Omental fat pad (tissue), 4 donors: ENCODE measurements around the gene TSPOAP1. TPM values are rescaled to one million over a fixed set of nuclear protein-coding genes. Genes with fewer than 3 reads are reported as not detected.
"Not testable (repeated sequence)": the region's sequence is repeated elsewhere in the genome, so short reads cannot be mapped to it uniquely, and the experiment has no call there.

Experiments used
- ATAC-seq: fragments of 150-250 bp; one replicate; pipeline ENCODE4 v1.9.1; 2016; ENCODE audit warnings: mild to moderate bottlenecking, moderate library complexity; ENCODE audit not compliant: low FRiP score
- DNase-seq: peaks from one replicate; pipeline ENCODE4 v3.0.0-alpha.2; 2019; ENCODE audit warnings: low spot score
- total RNA-seq, 4 donors: library from RNA; depleted of rRNA; stranded (reverse); fragments of >200 nt; gene quantifications; one replicate each; pipeline ENCODE4 v1.1.0, GENCODE V29; 2016
- TF ChIP-seq, protein P1 (sequence below), 3 donors: fragments of 450-650 bp; IDR thresholded peaks; one replicate each; pipeline ENCODE4 v1.5.1; 2016 to 2017; ENCODE audit warnings: antibody characterized with exemption in 3 of 3, mild to moderate bottlenecking in 3 of 3, moderate library complexity in 2 of 3

The TSPOAP1 gene
- total RNA-seq, 4 donors from 2014 or later = 1.9 to 13.6 (median 5.4) TPM

DNA sequence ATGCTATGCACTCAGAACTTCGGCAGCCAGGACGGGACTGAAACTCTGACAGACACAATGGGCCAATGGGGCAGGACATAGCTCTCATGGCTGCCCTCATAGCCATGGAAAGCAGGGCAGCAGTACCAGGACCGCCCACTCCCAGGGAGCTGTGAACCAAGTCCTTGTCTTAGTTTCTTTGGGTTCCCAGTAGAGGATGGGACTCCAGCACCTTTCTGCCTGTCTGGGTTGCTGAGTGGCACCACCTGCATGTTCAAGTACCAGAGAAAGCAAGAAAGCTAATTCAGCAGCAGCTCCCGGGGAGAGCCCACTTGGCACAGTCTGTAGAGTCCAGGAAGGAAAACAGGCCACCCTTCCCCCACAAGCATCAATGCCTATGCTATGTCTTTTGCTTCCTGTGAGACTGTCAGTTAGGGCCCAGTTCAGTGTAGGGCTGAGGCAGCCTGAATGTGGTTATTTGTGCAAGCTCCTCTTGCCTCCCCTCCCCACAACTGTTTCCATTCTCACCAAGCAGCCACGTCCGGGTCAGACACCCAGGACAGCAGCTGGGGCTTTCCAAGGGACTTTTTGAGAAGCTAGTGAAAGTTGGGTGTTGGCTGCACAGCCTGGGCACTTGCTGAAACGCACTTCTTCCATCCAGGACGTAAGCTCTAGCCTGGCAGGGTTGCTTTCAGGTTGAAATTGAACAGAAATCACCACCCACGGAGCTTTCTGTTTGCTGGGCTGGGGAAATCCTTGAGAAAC is 15.6 kb upstream of the TSPOAP1 start:
- no peak for DNase-seq
- TF ChIP-seq, protein P1, sequence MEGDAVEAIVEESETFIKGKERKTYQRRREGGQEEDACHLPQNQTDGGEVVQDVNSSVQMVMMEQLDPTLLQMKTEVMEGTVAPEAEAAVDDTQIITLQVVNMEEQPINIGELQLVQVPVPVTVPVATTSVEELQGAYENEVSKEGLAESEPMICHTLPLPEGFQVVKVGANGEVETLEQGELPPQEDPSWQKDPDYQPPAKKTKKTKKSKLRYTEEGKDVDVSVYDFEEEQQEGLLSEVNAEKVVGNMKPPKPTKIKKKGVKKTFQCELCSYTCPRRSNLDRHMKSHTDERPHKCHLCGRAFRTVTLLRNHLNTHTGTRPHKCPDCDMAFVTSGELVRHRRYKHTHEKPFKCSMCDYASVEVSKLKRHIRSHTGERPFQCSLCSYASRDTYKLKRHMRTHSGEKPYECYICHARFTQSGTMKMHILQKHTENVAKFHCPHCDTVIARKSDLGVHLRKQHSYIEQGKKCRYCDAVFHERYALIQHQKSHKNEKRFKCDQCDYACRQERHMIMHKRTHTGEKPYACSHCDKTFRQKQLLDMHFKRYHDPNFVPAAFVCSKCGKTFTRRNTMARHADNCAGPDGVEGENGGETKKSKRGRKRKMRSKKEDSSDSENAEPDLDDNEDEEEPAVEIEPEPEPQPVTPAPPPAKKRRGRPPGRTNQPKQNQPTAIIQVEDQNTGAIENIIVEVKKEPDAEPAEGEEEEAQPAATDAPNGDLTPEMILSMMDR (IDR thresholded peaks at IDR 0.05) = no peak
- ATAC-seq = no peak

DNA sequence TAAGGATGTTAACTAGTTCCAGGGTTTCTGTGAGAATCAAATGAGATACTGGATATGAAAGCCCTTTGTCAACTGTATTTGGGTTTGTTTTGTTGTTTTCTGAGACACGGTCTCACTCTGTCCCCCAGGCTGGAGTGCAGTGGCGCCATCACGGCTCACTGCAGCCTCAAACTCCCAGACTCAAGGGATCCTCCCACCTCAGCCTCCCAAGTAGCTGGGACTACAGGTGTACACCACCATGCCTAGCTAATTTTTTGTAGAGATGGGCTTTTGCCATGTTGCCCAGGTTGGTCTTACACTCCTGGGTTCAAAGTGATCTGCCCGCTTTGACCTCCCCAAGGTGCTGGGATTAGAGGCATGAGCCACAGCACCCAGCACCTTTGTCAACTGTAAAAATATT is 14.5 kb upstream of the TSPOAP1 start:
- DNase-seq = no peak
- ATAC-seq = no peak
- TF ChIP-seq, protein P1 (IDR thresholded peaks at IDR 0.05) = no peak

DNA sequence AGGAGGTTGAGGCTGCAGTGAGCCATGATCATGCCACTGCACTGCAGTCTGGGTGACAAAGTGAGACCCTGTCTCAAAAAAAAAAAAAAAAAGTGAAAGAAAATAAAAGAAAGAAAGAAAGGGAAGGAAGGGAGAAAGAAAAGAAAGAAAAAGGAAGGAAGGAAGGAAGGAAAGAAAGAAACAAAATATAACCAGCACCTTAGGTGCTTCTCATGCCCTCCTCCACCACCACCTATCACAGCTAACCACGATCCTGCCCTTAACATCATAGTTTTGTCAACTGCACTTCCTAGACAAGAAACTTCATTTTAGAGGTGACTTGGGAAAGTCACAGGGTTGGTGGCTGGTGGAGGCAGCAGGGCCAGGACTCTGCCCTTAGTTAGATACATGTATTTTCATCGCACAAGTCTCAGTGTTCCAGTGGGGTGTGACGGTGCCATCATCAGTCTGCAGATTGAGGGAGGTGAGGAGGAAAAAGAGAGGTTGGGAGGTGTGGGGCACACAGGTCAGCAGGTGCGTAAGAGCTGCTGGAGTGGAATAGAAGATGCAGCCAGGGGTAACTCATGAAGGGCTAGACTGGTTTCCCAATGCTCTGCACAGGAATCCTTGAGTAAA is 13.4 kb upstream of the TSPOAP1 start:
- no peak for DNase-seq
- TF ChIP-seq, protein P1 (IDR thresholded peaks at IDR 0.05) = no peak
- no peak for ATAC-seq

GRCh38 chr17:58341136-58341860 is 12.7 kb upstream of the TSPOAP1 start:
- not testable (repeated sequence) for DNase-seq, ATAC-seq

DNA sequence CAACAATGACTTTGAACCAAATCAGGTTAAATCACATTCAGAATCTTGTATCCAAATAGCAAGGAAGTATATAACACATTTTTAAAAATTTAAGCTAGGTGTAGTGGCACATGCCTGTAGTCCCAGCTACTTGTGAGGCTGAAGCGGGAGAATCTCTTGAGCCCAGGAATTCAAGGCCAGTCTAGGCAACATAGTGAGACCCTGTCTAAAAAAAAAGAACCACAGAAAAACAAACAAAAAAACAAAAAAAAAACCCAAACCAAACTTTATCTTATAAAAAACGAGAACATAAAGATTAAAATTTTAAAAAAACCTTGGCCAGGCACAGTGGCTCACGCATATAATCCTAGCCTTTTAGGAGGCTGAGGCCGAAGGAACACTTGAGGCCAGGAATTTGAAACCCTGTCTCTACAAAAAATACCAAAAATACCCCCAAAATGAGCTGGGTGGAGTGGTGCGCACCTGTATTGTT is 11.8 kb upstream of the TSPOAP1 start:
- TF ChIP-seq, protein P1 (IDR thresholded peaks at IDR 0.05) = no peak
- no peak for ATAC-seq
- no peak for DNase-seq

DNA sequence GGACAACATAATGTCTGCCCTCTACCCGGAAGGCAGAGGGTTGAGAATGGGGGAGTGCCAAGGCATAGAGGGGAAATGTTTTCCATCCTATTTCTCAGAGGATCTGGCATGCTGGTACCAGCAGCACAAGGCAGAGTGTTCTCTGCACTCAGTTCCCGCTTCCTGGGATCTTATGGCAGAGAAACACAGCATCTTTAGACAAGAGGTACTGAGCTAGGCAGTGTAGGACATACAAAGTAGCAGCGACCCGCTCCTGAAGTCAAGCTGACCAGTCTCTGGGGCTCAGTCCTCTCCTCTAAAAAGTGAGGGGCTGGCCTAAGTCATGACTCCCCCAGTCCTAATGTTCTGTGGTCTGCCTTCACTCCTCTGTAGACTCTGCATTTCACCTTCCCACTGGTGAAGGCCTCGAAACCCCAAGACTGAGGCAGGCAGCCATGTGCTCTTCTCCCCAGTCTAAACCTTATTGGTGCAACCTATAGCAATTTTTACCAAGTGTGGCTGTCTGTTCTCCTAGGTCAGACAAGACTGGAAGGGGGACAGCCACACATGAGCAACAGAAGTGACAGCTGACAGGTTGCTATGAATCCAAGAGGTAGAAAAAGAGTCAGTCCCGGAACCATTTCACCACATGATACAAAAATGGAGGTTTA is 11.3 kb upstream of the TSPOAP1 start:
- no peak for DNase-seq
- no peak for ATAC-seq
- TF ChIP-seq, protein P1 (IDR thresholded peaks at IDR 0.05) = no peak
